HG02759 (cell line): Measurements from ENCODE around the gene PPIC.
"Not testable (repeated sequence)": the region's sequence is repeated elsewhere in the genome, so short reads cannot be mapped to it uniquely, and the experiment has no call there.

Experiments
- ATAC-seq: cut with Tn5 transposase; IDR thresholded peaks from one replicate; pipeline ENCODE4 v1.9.1; 2021; ENCODE audit warnings: mild to moderate bottlenecking, moderate library complexity; ENCODE audit not compliant: unreplicated experiment

Gene PPIC

DNA sequence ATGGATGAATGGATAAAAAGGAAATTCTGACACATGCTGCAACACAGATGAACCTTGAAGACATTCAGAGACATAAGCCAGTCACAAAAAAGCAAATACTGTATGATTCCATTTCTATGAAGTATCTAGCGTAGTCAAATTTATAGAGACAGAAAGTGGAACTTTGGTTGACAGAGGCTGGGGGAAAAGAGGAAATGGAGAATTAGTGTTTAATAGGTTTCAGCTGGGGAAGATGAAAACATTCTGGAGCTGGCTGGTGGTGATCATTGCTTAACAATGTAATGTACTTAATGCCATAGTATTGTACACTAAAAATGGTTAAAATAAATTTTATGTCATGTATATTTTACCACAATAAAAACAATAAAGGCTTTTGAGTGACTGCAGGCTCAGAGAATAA lies 24.2 kb downstream of the PPIC start:
- ATAC-seq: no peak

GRCh38 chr5:123007754-123008153 lies 28.8 kb downstream of the PPIC start:
- ATAC-seq: no peak

GRCh38 chr5:123007182-123007581 lies 29.3 kb downstream of the PPIC start:
- ATAC-seq: no peak

DNA sequence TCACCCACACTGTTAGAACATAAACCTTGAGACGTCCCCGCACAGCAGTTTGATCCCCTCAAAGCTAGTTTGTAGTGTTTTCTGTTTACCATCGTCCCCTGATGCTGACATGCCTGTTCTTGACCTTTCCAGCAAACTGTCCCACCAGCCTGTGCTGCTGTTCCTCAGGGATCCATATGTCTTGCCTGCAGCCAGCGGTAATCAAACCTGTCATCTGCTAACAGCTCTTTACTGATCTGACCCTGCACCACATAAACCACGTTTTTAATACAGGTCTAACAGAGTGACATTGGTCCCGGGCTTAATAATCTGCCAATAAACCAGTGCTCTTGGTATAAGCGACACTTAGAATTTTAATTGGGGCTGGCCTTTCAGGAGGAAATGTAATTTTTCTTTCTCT lies 34.7 kb downstream of the PPIC start:
- ATAC-seq: no peak

GRCh38 chr5:123000731-123001130 lies 35.8 kb downstream of the PPIC start:
- ATAC-seq: no peak

DNA sequence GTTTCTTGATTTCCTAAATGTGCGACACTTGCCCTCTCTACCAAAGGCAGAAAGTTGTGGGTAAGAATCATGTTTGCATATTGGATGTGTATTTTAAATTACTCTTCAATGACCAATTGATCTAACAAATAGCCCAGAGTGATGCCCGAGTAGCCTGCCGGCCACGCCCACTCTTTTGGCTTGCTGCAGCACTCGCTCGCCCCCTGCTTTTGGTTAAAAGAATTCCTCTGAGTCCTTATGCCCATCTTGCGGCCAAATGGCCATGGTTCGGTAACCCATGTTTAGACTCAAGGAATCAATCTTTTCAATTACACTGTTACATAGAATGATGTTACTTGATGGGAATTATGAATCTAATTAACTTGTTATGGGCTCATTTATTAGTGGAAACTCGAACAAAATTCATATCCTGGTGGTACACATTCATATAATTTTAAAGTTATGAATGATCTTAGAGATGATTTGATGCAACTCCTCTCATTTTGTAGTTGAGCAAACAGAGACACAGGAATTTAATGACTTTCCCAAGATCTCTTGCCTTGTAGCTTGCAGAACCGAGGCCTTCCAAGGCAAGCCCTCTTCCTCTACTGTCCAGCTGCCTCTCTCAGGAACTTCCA lies 36.5 kb downstream of the PPIC start:
- peak; percentile 96 for ATAC-seq

GRCh38 chr5:122997294-122997693 lies 39.2 kb downstream of the PPIC start:
- ATAC-seq: no peak

DNA sequence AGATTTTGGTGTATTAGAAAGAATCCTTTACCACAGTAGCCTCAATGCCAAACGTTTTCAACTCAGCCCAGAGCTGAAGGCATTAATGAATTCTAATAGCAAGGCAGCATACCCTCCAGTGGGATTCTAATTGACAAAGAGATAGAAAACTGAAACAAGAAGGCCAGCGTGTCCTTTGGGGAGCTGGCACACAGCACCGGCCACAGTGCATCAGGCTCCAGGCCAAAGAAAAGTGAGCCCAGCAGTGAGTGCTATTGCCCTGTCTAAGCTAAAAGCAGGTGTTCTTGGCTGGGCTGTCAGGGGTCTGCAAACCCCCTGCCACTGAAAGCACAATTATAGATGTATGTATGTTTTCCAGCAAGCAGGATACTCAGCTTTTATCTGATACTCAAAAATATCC lies 40.4 kb downstream of the PPIC start:
- ATAC-seq: no peak

DNA sequence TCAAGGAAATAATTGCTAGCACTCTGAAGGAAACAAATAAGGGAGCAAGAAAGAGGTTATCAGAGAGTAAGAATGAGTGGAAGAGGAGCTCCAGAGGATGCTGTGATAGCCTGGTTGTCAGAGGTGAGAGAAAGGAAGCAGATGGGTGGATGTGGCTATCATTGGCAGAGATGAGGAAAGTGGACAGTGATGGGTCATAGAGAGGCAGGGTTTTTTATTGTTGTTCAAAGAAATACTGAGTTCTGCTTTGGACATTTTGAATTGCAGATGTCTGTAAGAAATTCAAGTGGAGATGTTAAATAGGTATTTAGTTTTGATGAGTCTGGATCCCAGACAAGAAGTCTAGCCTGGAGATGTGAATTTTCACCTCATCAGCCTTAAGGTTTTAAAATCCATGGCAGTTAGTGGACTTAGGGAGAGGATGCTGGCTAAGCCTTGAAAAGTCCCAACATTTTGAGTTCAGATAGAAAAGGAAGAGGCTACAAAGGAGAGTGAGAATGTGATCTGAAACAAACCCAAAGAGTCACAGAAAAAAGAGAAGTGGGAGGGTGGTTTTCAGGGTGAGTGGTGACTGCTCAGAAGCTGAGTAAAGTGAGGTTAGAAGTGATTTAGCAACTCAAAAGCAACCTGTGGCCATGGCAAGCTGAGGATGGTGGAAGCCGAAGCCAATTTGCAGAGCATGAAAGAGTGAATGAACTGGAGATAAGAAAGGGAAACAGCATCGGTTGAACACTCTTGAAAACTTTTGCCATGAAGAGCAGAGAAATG lies 50.4 kb downstream of the PPIC start:
- peak; percentile 88 for ATAC-seq

DNA sequence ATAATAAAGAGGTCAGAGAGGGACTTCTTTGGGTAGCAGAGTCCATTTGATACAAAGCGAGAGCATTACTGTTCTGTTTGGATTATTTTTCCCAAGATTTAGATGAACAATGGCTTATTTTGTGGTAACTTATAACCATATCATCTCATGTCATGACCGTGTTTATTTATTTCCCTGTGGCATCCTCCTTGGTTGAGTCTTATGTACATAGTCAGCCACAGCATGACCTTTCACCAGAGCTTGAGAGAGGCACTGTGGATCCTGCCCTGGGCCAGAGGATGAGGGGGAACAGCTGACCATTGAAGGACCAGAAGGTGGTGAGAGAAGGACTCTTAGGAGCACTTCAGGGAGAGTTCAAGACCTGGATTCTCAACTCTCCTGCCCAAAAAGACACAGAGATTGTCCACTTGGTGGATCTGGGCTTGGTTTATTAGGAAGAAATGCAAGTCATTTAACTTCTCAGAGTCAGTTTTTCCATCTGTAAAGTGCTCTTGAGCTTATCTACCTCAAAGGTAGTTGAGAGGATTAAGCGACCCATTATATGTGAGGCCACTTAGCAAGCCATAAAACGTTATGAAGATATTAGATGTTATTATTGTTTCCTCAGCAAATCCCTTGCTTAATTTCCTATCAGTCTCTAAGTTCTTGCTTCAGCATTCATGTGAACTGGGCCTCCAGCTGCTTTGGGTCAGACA lies 51.4 kb downstream of the PPIC start:
- no peak for ATAC-seq

GRCh38 chr5:122984425-122984824 lies 52.1 kb downstream of the PPIC start:
- ATAC-seq: peak; percentile 45

GRCh38 chr5:122982376-122982775 lies 54.1 kb downstream of the PPIC start:
- no peak for ATAC-seq

- no peak for ATAC-seq
Measured at GRCh38 chr5:122981846-122982245, 54.7 kb downstream of the PPIC start.

DNA sequence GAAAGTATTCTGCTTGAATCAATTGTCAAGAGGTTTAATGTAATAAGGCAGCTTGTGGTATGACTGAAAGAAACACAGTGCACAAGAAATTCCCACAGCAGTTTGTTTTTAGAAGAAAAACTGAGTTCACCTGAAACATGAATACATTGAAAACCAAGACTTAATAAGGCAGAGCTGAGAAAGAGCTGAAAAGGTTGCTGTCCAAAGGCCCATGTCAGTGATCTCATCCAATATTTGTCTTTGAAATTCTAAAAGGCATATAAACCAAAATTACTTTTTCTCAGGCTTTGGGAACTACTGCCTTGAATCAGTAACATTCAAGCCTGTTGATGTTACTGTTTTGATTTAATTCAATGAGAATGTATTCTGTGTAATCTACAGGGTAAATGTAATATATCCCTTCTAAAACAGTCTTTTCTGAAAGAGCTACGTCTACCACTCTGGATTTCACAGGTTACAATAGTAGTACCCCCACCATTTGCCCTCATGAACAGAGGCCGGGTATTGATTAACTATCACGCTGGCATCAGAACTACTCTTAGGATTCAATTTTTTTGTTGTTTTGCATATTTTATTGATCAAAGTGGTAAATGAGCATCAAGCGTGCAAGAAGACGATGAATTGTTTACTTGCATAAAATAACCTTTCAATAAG lies 57.8 kb downstream of the PPIC start:
- no peak for ATAC-seq

GRCh38 chr5:122978068-122978467 lies 58.5 kb downstream of the PPIC start:
- ATAC-seq: no peak

- ATAC-seq: no peak
Measured at GRCh38 chr5:122977319-122977718, 59.2 kb downstream of the PPIC start.

DNA sequence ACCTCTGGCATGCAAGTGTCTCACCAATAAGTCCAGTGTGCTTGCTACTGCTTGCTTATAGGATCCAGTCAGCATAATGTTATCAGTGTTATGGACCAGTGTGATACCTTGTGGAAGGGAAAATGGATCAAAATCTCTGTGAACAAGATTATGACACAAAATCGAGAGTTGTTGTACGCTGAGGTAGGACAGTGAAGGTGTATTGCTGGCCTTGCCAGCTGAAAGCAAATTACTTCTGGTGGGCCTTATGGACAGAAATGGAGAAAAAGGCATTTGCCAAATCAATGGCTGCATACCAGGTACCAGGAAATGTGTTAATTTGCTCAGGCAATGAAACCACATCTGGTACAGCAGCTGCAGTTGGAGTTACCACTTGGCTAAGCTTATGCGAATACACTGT lies 62.3 kb downstream of the PPIC start:
- not testable (repeated sequence) for ATAC-seq

- not testable (repeated sequence) for ATAC-seq
Measured at GRCh38 chr5:122973759-122974158, 62.8 kb downstream of the PPIC start.
